Raji (cell line): ENCODE data around the gene PCBP3.

Source experiments
- POLR2A ChIP-seq: IDR thresholded peaks from 2 replicates; pipeline ENCODE4 v1.6.1; 2011; ENCODE audit warnings: low read depth, low read length, control low read depth; ENCODE audit not compliant: insufficient read depth

PCBP3 gene

DNA sequence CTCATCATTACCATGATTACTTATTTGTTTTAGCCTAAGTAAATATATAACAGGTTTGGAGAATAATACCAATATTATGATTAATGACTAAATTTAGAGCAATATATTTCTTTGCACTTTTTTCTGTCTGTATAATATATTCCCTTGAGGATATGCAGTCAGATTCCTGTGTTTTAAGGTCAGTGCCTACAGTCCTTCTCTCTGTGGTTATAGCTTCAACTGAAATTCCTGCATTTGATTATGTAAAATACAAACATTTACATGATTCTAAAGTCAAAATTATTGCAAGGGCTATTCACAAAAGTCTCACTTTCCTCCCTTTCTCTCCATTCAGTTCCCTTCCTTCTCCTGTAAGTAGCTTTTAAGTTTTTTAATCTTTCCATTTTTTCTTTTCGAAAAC, 195.1 kb downstream of the PCBP3 start:
- no peak for TF ChIP-seq POLR2A

DNA sequence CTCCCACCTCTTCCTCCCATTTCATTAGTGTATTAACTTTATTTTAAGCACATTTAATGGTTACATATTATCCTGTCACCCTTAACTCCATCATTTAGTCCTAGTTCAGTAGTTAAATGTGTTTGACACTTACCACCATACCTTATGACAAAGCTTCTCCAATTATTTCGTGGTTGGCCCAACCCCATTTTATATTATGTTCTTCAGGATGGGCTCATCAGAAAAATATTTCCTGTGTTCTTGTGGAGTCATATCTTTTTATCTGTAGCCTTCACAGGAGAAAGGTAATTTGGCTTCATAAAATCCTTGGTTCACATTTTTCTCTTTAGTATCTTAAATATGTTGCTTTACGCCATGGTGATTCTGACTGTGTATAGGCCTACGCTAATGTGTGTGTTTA, 195.7 kb downstream of the PCBP3 start:
- TF ChIP-seq POLR2A: no peak

DNA sequence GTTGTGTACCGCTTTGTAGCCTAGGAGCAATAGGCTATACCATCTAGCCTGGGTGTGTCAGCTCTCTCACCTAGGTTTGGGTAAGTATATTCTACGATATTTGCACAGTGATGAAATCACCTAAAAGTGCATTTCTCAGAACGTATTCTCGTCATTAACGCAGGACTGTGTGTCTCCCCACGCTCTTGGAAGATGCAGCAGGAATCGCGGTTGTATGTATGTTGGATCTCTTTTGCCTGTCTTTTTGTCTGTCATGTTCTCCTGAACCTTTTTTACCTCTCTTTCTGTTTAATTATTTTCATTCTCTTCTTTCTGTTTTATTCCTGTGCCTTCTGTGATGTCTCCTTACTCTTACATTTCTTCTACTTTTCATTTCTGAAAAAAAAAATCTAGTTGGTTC, 197.5 kb downstream of the PCBP3 start:
- TF ChIP-seq POLR2A: no peak

DNA sequence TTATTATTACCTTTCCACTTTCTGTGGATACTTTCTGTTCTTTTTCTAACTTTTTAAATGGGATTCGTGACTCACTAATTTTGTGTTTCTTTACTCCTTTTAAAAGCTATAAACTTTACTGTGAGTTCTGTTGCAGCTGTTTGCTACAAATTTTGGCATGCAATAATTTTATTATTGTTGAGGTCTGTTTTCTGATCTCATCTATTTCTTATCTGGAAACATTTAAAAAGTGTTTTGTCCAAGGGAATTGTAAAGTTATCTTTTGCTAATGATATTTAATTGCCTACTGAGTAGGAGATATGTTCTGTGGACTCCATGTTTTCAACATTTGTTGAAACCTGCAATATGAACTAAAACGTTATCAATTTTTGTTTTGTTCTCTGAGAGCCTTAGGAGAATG, 199.9 kb downstream of the PCBP3 start:
- TF ChIP-seq POLR2A: no peak

DNA sequence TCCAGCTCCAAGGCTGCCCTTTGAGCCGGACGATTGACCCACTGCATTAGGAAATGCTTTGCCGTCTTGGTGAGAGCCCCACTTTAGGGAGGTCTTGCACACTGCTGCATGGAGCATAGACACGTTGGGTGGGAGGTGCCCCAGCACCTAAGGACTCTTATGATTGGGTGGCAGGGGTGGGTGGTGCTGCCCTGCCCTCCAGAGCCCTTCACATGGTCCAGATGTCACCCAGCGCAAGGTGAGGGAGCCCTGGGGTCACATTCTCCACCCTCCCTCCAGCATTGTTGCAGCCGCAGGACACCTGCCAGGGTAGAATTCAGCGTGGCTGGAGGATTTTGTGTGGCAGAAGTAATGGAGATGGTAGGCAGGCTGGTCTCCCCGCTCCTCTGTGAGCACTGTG, 200.7 kb downstream of the PCBP3 start:
- no peak for TF ChIP-seq POLR2A

DNA sequence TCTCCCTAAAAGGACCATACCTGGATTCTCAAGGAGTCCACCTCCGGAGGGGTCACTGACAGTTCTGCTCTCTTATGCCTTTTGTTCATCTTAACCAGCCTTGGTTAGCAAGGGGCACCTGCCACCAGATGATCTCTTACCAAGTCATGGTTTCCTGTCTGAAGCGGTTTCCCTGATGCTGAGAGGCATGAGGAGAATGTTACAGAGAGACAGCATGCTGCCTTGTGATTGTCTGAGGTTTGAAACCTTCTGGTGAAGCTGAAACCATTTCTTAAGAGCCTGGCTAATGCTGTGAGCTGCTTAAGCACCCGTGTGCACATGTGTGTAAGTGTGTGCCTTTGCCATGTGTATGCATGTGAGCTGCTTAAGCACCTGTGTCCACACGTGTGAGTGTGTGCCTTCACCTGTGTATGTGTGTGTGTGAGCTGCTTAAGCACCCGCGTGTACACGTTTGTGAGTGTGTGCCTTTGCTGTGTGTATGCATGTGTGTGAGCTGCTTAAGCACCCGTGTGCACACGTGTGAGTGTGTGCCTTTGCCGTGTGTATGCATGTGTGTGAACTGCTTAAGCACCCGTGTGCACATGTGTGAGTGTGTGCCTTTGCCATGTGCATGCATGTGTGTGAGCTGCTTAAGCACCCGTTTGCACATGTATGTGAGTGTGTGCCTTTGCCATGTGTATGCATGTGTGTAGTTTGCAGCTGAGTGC, 201.7 kb downstream of the PCBP3 start:
- TF ChIP-seq POLR2A: no peak

DNA sequence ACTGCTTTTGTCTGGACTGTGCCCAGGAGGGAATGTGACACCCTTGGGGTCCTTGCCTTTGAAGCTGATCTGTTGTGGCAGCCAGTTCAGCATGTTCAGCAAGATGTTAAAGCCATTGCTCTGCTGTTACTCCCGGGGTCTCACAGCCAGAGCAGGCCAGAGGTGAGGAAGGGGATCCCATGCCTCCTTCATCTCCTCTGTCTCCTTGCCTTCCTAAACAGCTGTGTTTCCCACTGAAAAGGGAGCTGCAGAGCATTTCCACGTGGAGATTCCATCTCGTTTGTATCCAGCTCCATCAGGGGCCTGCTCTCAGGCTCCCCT, 202.2 kb downstream of the PCBP3 start:
- no peak for TF ChIP-seq POLR2A

DNA sequence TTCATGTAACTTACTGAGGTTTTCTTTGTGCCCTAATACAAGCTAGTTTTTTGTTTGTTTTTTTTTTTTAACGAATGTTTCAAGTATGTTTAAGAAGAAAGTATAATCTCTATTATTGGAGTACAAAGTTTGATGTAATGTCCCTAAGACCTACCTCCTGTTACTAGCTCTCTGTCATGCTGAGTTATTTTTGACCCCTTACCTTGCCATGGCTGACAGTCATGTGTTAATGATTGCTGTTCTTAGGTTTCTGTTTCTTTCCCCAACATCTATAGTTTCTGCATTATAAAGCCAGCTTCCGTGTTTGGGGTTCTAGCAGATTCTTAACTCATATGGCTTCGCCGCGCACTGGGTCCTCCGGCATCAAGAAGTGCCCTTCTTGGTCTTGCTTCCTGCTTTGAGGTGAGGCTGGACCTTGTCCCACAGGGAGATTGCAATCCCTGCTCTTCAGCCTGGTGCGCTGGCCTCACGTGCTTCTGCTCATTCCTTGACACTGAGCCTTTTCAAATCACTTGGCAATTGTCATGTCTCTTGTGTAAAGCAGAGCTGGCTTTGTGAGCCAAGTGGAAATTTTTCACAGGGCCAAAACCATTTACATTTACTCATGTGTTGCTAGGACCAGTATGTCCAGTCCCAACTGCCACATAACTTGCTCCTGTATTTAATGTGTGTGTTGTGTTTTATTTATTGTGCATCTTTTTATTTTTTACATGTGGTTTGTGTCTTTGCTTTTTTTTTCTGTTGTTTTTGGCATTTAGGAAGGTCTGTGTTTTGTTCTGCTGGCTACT, 203.0 kb downstream of the PCBP3 start:
- no peak for TF ChIP-seq POLR2A

DNA sequence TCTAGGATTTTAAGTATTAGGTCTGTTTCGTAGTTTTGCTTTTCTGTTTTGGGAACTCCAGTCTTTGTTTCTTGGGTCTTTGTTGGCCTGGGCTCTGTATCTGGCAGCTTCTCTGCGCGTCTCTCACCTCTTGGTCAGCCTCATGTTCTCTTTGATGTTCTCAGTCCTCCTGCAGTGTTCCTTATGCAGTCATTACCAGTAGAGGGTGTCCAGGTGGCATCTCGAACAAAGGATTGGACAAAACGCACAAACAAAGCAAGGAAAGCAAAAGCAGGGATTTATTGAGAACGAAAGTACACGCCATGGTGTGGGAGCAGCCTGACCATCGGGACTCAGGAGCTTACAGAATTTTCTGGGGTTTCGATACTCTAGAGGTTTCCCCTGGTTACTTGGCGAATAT, 204.3 kb downstream of the PCBP3 start:
- TF ChIP-seq POLR2A: no peak

DNA sequence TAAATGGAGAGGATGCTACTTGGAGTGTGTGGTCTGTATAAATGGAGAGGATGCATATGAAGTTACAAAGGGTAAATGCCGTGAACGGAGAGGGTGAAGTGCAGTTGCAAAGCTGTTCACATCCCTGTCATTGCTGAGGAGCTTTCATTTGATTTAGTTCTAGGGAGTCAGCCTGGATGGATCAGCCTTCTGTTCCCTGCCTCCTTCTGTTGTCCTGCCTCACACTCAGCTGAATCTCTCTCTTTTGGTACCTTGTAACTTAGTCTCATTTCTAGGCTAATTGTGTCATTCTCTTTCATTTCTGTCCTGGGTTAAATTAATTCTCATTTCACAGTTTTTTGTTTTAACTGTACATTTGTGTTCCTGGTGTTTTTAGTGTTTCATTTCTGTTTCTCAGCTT, 204.8 kb downstream of the PCBP3 start:
- TF ChIP-seq POLR2A: no peak

DNA sequence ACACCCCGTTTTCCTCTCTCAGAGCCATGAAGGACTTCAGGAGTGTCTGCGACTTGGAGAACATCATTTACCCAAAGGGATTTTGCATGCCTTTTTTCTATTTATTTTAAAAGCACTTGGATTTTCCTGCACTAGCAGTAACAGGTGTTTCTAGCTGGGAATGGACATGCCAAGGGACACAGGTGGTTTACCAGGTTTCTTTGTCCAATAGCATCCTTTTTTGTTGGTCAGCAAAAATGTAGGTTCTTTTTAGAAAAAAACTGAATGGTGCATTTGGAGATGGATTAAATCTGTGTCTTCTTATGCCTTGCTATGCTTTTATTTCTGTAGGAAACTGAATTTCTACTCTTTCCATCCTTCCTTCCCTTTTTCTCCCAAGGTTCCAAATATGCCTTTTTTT, 205.3 kb downstream of the PCBP3 start:
- TF ChIP-seq POLR2A: no peak

DNA sequence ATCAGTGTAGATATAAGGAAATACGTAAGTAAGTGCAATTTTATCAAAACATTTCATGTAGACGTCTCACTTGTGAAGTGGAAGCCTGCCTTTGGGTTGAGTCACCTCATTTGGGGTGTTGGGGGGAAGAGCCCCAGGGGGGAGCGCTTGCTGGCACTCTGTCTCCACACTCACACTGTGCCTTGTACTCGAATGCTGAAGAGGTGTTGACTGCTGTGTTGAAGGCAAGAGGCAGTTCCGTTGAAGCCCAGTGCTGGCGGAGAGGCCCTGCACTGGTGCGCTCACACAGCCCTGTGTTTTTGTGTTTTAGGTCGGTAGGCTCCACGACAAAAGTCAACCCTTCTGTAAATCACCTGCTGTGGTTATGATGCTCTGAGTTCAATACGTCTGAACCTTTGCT, 206.1 kb downstream of the PCBP3 start:
- TF ChIP-seq POLR2A: no peak

DNA sequence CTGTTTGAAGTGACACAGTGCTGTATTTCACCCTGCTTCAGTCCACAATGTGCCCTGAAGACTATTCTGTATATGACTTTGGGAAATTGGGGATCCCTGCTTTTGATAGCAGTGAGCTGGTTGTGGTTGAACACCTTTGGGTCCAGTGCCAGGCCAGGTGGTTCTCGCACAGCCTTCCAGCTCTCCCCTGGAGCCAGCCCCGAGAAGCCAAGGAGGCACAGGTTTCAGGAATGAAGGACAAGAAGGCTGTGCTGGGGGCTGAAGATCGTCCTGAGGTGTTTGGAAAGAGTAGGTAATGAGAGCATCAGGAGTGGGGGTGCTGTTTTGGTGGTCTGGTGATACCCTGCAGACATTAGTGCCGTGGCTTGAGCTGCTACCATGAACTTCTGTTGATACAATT, 206.7 kb downstream of the PCBP3 start:
- no peak for TF ChIP-seq POLR2A

DNA sequence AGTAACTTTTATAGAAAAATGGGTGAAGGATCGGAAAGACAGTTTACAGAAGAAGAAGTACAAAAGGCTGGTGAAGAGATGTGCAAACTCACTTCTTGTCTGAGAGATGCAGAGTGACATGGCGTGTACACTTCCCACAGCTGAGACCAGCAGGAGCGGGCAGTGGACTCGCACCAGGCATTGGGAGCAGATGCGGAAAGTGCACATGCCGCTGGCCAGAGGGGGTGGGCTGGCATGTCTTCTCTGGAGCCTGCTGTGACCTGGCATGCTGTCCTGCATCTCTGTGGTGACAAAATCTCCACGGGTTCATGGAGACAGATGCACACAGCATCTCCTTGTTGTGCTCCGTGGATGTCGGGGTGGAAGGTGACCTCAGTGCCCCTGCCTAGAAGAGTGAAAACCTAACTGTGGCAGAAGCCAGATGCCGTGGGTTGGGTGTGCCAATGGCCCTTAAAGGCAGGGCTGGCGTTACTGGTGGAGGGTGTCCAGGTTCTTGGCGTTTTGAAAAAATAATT, 209.4 kb downstream of the PCBP3 start:
- TF ChIP-seq POLR2A: no peak

DNA sequence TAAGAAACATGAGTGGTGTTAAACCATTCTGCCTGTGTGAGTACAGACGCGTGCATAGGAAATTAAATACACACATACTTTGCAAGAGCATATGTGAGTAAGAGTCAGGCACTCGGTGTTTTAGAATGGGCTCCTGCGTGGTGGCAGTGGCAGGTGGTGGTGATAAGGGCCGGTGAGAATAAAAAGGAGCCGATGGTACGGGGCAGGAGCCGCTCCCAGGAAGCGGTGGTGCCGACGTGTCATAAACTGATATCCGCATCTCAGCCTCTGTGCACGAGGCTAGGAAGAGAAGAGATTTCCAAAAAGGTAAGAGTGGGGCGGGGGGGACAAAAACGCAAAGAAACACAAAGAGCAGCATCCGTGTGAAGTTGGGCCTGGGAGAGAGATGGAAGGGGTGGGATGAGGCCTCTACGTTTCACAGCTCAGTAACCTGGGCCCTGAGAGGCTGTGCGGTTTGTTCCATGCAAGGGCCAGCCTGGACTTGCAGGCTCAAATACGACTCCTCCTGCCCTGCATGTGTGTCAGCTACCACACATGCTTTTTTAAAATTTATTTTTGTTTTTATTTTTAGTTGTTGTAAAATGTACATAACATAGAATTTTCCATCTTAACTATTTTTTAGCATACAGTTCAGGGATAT, 210.3 kb downstream of the PCBP3 start:
- TF ChIP-seq POLR2A: no peak

DNA sequence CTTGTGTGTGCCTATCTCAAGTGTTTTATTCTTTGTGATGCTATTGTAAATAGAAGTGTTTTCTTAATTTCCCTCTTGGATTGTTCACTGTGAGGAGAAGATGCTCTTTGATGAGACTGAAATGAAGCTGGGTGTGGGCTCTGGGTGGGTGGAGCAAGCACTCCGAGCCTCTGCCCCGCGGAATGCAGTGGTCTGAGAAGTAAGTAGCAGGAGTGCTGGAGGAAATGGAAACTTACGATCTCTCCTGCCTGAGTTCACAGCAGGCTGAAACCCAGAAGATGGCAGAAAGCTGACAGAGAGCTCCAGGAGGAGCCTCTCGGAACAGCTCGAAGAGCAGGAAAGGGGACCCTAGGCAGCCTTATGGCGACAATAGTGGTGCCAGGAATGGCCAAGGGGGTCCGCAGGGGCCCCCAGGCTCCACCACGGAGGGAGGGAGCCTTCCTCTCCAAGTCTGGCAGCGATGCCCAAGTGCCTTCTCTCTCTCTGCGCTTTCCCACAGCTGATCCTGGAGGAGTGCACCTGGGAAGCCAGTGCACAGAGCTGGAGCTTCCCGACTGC, 211.2 kb downstream of the PCBP3 start:
- no peak for TF ChIP-seq POLR2A
